LoVo (cell line): ENCODE data around the gene SLC35E4.
"Not testable (repeated sequence)": the region's sequence is repeated elsewhere in the genome, so short reads cannot be mapped to it uniquely, and the experiment has no call there.

ENCODE experiments used
- DNase-seq: peaks from one replicate; pipeline ENCODE4 v3.0.0-alpha.2; 2016; ENCODE audit warnings: low spot score

SLC35E4 gene

GRCh38 chr22:30635273-30636225 lies at the start of gene SLC35E4:
Gene SLC35E4, plus strand, starts transcription at chr22:30635781. Its CDS starts 670 bp downstream, at chr22:30636451.
- DNase-seq: peak; percentile 92

- no peak for DNase-seq
Measured at GRCh38 chr22:30586414-30586813, 49.2 kb upstream of the SLC35E4 start.

GRCh38 chr22:30591191-30591587 lies 44.4 kb upstream of the SLC35E4 start:
- DNase-seq: no peak

- peak; percentile 99 for DNase-seq
Measured at GRCh38 chr22:30591588-30592359, 43.8 kb upstream of the SLC35E4 start, which contains the start of gene PES1. Gene PES1, minus strand, starts transcription at chr22:30591910. Its CDS starts 77 bp downstream, at chr22:30591833.

GRCh38 chr22:30592360-30592713 lies 43.2 kb upstream of the SLC35E4 start:
- not testable (repeated sequence) for DNase-seq

- no peak for DNase-seq
Measured at GRCh38 chr22:30596199-30596598, 39.4 kb upstream of the SLC35E4 start.

GRCh38 chr22:30596886-30597285 lies 38.7 kb upstream of the SLC35E4 start:
- no peak for DNase-seq

- no peak for DNase-seq
Measured at GRCh38 chr22:30598986-30599385, 36.6 kb upstream of the SLC35E4 start.

- DNase-seq: no peak
Measured at GRCh38 chr22:30600921-30601320, 34.7 kb upstream of the SLC35E4 start.

- no peak for DNase-seq
Measured at GRCh38 chr22:30601464-30601863, 34.1 kb upstream of the SLC35E4 start.

GRCh38 chr22:30602049-30602448 lies 33.5 kb upstream of the SLC35E4 start:
- peak; percentile 15 for DNase-seq

- no peak for DNase-seq
Measured at GRCh38 chr22:30603801-30604200, 31.8 kb upstream of the SLC35E4 start.

GRCh38 chr22:30604723-30605122 lies 30.9 kb upstream of the SLC35E4 start:
- no peak for DNase-seq

- peak; percentile 49 for DNase-seq
Measured at GRCh38 chr22:30605449-30606110, 30.0 kb upstream of the SLC35E4 start.

- DNase-seq: peak; percentile 15
Measured at GRCh38 chr22:30606455-30607299, 28.9 kb upstream of the SLC35E4 start, which contains the start of gene TCN2. Gene TCN2, plus strand, starts transcription at chr22:30607174. Its CDS starts 158 bp downstream, at chr22:30607332.

- no peak for DNase-seq
Measured at GRCh38 chr22:30607300-30607930, 28.2 kb upstream of the SLC35E4 start.

- no peak for DNase-seq
Measured at GRCh38 chr22:30607939-30608338, 27.6 kb upstream of the SLC35E4 start.

GRCh38 chr22:30609260-30610185 lies 26.1 kb upstream of the SLC35E4 start:
- peak; percentile 88 for DNase-seq

GRCh38 chr22:30610299-30610698 lies 25.3 kb upstream of the SLC35E4 start:
- DNase-seq: no peak

GRCh38 chr22:30611197-30611596 lies 24.4 kb upstream of the SLC35E4 start:
- no peak for DNase-seq
